HG03039 (cell line): Measurements from ENCODE around the gene NMNAT2.
"Not testable (repeated sequence)": the region's sequence is repeated elsewhere in the genome, so short reads cannot be mapped to it uniquely, and the experiment has no call there.

Source experiments
- ATAC-seq: cut with Tn5 transposase; IDR thresholded peaks from one replicate; pipeline ENCODE4 v1.9.1; 2021; ENCODE audit warnings: mild to moderate bottlenecking, moderate library complexity; ENCODE audit not compliant: unreplicated experiment

NMNAT2 gene

GRCh38 chr1:183419399-183419798 lies 1.2 kb upstream of the NMNAT2 start:
- ATAC-seq, result no peak

- ATAC-seq, result no peak
Observed at GRCh38 chr1:183418696-183419095, 516 bp upstream of the NMNAT2 start.

DNA sequence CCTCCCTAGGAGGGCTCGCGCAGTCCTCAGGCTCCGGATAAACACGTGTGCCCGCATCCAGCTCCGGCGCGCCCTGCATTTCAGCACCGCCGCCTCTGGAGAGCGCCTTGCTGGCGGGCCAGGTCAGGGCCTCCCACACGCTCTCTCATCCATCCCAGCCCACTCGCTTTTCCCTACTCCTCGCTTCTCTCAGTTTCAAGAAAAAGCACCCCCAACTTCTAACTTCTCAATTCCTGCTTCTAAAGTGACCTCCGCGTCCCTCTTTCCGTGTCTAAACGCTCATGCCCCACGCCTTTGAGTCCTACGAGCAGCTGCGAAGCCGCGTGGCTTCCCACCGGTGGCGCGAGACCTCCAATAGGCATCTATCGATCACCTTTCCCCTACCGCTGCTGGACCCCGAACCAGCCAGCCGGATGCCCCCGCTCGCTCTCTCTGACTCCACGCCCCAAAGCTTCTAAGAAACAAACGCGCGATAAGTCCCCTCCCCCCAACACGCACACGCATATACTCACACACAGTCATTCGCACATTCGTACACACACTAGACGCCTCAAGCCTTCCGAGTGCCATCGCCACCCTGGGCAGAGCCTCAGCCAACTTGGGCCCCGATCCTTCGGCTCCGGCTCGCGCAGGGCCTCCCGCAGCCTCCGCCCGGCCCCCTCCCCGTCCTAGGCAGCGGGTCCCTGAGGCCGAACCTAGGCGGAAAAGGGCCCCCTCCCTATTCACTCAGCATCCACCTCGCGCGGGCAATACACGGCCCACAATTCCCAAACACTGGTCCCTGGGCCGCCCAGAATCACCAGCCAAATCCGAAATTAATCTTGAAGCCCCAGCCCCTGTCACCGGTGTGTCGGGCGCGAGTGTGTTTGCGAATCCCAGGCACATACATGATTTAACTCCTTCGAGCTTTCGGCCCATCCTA lies 1.1 kb downstream of the NMNAT2 start:
- no peak for ATAC-seq

DNA sequence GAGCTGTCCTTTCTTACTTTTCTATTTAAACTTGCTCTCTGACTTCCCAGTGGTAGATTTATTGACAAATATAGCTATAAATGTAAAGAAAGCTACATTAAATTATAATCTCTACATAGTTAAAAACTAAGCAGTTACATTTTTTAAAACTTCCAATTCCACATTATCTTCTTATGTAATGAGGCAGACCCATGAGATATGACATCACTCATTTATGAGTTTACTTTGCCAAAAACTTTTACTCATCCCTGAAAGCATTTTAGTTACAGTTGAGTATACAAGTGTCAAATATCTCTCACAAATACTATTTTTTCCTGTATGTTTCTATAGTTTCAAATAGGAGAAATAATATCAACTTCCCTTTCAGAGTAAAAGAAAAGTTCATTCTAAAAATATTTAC lies 3.8 kb downstream of the NMNAT2 start:
- ATAC-seq, result no peak

DNA sequence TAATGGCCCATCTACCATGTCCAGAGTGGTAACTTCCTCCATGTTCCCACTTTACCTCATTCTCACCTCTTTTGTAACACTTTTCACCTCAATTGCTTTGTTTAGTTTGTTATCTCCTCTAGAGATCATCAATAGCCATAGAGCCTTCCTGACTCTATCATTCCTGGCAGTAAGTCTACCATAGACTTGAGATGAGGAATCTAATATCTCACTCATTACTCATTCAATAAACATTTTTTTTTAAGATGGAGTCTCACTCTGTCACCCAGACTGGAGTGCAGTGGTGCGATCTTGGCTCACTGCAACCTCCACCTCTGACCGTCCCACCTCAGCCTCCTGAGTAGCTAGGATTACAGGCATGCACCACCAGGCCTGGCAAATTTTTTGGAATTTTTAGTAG lies 7.1 kb downstream of the NMNAT2 start:
- no peak for ATAC-seq

DNA sequence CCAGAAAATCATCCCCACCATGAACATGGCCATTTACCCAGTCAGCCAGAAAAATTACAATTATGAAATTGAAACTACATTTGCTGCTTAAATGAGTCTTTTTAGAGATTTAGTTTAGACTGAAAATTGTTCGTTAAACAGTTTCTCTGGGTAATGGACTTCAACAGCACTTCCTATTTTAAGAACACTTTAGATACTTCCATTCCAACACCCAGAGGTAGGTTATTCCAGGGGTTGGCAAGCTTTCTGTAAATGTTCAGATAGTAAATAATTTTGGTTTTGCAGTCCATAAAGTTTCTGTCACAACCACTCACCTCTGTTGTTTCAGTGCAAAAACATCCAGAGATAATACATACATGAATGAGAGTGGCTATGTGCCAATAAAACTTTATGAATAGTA lies 10.2 kb downstream of the NMNAT2 start:
- no peak for ATAC-seq

DNA sequence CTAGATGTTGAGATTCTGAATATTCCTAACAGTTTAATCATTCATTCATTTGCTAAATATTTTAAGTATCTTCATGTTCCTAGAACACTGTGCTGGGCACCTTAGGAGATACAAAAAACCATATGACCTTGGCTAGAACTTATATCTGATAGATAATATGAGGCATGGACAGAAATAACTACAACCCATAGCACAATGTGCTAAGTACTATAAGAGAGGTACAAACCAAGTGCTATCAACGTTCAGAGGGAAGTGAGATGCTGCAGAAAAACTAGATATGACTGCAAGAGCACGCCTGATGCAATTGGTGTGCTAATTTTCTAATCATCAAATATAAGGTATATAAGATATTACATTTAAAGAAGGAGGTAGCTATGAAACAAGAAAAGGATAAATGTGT lies 10.7 kb downstream of the NMNAT2 start:
- no peak for ATAC-seq

- no peak for ATAC-seq
Observed at GRCh38 chr1:183404476-183404875, 13.7 kb downstream of the NMNAT2 start.

DNA sequence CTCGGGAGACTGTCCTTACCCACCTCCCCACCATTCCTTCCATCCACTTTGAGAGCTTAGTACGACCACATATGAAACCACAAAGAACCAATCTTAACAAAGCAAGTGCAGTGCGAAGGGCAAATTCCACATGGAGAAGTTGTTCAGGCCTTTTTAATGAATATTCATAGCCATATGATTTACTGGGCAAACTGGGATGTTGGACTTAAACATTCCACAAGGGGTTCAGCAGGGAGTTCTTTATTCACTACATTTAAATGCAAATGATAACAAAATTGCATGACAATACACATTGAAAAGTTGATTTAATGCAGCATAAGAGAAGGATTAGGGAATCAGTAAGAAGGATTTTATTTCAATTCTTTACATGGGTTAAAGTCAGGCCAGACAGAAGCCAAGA lies 14.7 kb downstream of the NMNAT2 start:
- no peak for ATAC-seq

GRCh38 chr1:183401565-183401964 lies 16.6 kb downstream of the NMNAT2 start:
- not testable (repeated sequence) for ATAC-seq

- ATAC-seq, result no peak
Observed at GRCh38 chr1:183394435-183394834, 23.7 kb downstream of the NMNAT2 start.

- ATAC-seq, result no peak
Observed at GRCh38 chr1:183391863-183392262, 26.3 kb downstream of the NMNAT2 start.

DNA sequence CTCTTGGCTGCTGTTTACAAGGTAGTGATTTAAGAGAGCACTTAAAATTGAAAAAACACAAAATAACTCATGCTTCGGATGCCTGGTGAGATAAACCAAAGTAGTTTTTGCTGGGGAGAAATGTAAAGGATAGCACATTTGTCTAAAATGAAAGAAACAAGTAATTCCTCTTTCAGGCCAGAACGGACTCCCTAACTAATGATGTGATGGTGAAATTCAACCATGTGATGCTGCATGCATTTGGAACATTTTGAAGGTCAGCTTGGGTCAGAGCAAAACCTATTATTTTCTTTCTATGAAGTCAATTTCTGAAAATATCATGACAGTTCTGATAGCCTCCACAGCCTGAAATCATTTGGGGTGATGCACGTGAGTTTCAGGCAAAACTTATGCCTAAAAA lies 27.6 kb downstream of the NMNAT2 start:
- ATAC-seq, result no peak

- ATAC-seq, result no peak
Observed at GRCh38 chr1:183388735-183389134, 29.4 kb downstream of the NMNAT2 start.

DNA sequence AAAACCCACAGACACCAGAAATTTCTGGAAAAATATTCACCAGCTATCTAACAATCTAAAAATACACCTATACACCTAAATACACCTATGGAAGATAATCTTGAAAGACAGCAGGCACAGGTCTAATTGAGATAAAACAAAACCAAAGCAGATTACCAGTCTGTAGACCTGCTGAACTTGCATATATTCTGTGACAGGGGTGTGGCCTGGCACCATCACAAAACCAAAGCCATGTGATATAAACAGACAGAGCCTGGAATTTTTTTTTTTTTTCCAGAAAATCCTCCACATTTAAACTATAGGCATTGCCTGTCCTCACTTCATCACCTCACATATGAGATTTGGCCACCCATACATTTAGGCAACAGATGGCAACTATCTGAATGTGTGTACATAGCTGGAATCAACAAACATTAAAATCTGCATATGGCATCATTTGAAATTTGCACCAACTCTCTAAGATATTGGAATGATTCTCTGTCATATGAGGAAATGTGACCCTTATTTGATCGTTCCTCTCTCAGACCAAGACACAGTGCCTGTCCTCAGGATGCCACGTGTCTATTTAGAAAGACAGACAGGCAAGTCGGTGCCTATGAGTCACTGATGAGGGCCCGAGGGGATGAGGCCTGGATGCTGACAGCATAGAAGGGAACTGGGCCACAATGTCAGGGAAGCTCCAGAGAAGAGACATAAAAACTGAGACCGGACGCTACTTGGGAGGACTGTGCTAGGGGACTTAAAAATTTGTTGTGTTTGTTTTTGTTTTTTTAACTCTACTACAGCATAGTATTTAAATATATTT lies 32.6 kb downstream of the NMNAT2 start:
- ATAC-seq, result no peak

- ATAC-seq, result no peak
Observed at GRCh38 chr1:183379951-183380350, 38.2 kb downstream of the NMNAT2 start.

GRCh38 chr1:183375381-183375780 lies 42.8 kb downstream of the NMNAT2 start:
- no peak for ATAC-seq

GRCh38 chr1:183374825-183375224 lies 43.4 kb downstream of the NMNAT2 start:
- no peak for ATAC-seq

DNA sequence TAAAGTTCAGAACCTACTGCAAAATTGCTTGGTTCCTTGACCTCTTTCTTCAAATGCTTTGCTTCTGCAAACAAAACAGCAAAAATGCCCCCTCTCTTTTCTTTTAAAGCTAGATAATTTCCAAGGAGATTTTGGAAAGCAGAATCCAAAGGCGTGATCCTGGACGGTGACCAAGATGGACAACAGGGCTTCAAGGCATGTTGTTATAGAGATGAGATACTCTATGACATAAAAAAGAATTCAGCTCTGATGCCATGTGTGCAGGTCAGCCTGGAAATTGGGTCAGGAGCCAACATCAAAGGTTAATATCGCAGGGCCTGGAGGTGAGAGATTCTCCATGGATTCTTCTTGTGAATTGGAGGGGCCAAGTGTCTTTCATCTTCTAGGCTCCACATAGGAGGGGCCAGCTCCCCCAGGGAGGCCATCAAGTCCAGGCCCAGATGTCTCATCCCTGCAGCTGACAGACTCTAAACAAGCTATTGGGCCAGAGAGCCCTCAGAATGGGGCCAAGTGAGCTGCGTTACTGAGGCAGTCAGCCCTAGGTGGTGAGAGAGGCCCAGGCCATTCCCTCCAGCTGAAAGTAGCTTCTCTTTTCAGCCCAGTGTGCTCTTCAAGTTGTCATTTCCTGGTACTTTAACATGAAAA lies 45.5 kb downstream of the NMNAT2 start:
- ATAC-seq, result no peak

DNA sequence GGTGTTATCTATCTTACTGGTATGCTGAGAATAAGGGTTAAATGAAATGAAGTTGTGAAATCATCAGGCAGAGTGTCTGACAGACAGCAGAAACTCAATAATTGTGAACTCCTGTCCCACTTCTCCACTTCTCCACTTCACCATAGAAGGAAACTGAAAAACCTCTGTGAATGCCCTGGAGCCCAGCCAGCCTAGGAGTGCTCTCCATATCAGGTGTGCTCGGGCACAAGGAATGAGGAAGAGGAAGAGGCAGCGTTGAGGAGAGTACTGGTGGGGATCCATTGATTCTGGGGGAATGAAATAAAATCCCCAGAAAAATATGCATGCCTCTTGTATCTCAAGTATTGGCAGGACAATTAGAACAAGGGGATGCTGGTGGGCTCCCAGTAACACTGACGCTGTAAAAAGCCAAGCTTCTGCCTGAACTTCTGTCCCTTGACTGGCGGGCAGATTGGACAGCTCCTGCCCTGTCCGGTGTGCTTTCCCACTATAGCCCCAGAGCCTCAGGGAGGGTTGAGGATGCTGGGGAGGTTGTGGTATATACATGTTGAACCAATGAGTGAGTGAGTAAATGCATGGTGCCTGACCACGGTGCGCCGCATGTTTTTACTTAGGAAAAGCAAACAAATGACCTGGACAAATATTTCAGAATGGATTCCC lies 47.7 kb downstream of the NMNAT2 start:
- no peak for ATAC-seq
